PC-9 (cell line): ENCODE data around the gene MYO7B. TPM values are rescaled to one million over a fixed set of nuclear protein-coding genes. Genes with fewer than 3 reads are reported as not detected.
A peak's percentile ranks its signal among the peaks of the same experiment; 100 is the strongest.

Experiments
- BruUV-seq: library from RNA; stranded (reverse); fragments of 400-500 nt; replicated peaks from 2 replicates; lab custom pipeline; 2021; lab: Mats Ljungman, UMichigan
- CTCF ChIA-PET: fragments of 300-600 bp; sonication (Branson Sonifier 250); formaldehyde crosslinking; loops from one replicate; lab custom pipeline; 2022; ENCODE audit warnings: antibody characterized with exemption; lab: Charles Lee
- POLR2A ChIA-PET: fragments of 300-600 bp; sonication (Branson Sonifier 250); formaldehyde crosslinking; loops from one replicate; lab custom pipeline; 2022; ENCODE audit warnings: antibody characterized with exemption; ENCODE audit not compliant: unreplicated experiment; lab: Charles Lee
- DNase-seq, 2 experiments: peaks; one replicate each; pipeline versions ENCODE4 v3.0.0 to v3.0.0-alpha.2; 2015 to 2022; ENCODE audit warnings: mixed read lengths in 1 of 2
- H2AFZ ChIP-seq: fragments of 200-600 bp; sonication (generic); 2 replicates; pipeline ENCODE4 v1.8.1; 2017; ENCODE audit warnings: antibody characterized with exemption
- H3F3A ChIP-seq: fragments of 200-600 bp; sonication (generic); 2 replicates; pipeline ENCODE4 v1.8.1; 2017; ENCODE audit warnings: antibody characterized with exemption, mild to moderate bottlenecking, low read depth; ENCODE audit not compliant: insufficient read depth
- H3K27ac ChIP-seq: fragments of 200-600 bp; sonication (generic); 2 replicates; pipeline ENCODE4 v1.6.1; 2016; ENCODE audit warnings: mixed run types
- H3K27me3 ChIP-seq: fragments of 200-600 bp; sonication (generic); 2 replicates; pipeline ENCODE4 v1.6.1; 2016; ENCODE audit warnings: low read depth, mixed run types; ENCODE audit not compliant: insufficient read depth
- H3K36me3 ChIP-seq: fragments of 200-600 bp; sonication (generic); 2 replicates; pipeline ENCODE4 v1.6.1; 2016; ENCODE audit warnings: low read depth, mixed run types
- H3K4me1 ChIP-seq: fragments of 200-600 bp; sonication (generic); replicated peaks from 2 replicates; pipeline ENCODE4 v1.6.1; 2016; ENCODE audit warnings: mixed run types; ENCODE audit not compliant: insufficient read depth
- H3K4me2 ChIP-seq: fragments of 200-600 bp; sonication (generic); 2 replicates; pipeline ENCODE4 v1.6.1; 2017; ENCODE audit warnings: mixed run types
- H3K4me3 ChIP-seq: fragments of 200-600 bp; sonication (generic); 2 replicates; pipeline ENCODE4 v1.6.1; 2016; ENCODE audit warnings: mixed run types
- H3K79me2 ChIP-seq: fragments of 200-600 bp; sonication (generic); 2 replicates; pipeline ENCODE4 v1.6.1; 2017; ENCODE audit warnings: low read depth, mixed run types
- H3K9me2 ChIP-seq: fragments of 200-600 bp; sonication (generic); 2 replicates; pipeline ENCODE4 v1.8.1; 2017; ENCODE audit warnings: mild to moderate bottlenecking; ENCODE audit not compliant: insufficient read depth
- H3K9me3 ChIP-seq: fragments of 200-600 bp; sonication (generic); 2 replicates; pipeline ENCODE4 v1.8.1; 2016; ENCODE audit warnings: low read depth; ENCODE audit not compliant: insufficient read depth
- H4K20me1 ChIP-seq: fragments of 200-600 bp; sonication (generic); 2 replicates; pipeline ENCODE4 v1.8.1; 2017; ENCODE audit not compliant: insufficient read depth
- CTCF ChIP-seq: fragments of 200-600 bp; sonication (generic); conservative IDR thresholded peaks from 2 replicates; pipeline ENCODE4 v1.6.1; 2017; ENCODE audit warnings: mixed run types, antibody characterized with exemption, mild to moderate bottlenecking, moderate library complexity
- EZH2 ChIP-seq: fragments of 200-600 bp; sonication (generic); IDR thresholded peaks from 2 replicates; pipeline ENCODE4 v1.8.0; 2017; ENCODE audit warnings: antibody characterized with exemption, low read depth
- intact Hi-C: fragments of 100-400 bp; cut with micrococcal nuclease; formaldehyde crosslinking; loops from one replicate; pipeline ENCODE4 v1.10.0; 2022; ENCODE audit not compliant: unreplicated experiment
- total RNA-seq: library from RNA; stranded (reverse); gene quantifications from 2 replicates; pipeline ENCODE4 v1.2.3, GENCODE V29; 2021

Gene MYO7B
- total RNA-seq, 1 experiment from 2014 or later = not detected

- ChIA-PET CTCF (interaction anchor here (0.6 kb wide), 1 partner anchor 112 kb away, joined by 3 read pairs; no protein-coding TSS in a partner anchor), POLR2A (interaction anchor here (0.6 to 1.0 kb wide), 2 partner anchors 106 to 112 kb away, joined by 7 read pairs; no protein-coding TSS in a partner anchor)
- BruUV-seq = TSS peak; percentile 64
- H3K4me1 ChIP-seq = peaks cover 37% of the 10 kb centered on the region
- H3F3A ChIP-seq = peaks cover 27% of the 10 kb centered on the region
- H3K4me3 ChIP-seq = peak overlapping the region; percentile 88
- intact Hi-C loops = loop anchor here (1.0 to 10.0 kb wide), 4 partner anchors 124 to 779 kb away; partner anchors contain the start of genes SFT2D3 and WDR33
- H3K79me2 ChIP-seq = peaks cover 55% of the 10 kb centered on the region
- peak in 1 of 2 experiments; percentile 52 for DNase-seq
- H3K9me2 ChIP-seq = no peaks in the 10 kb centered on the region
- TF ChIP-seq CTCF (no peak), EZH2 (no peak)
- peak overlapping the region; percentile 93 for H3K4me2 ChIP-seq
- H3K27ac ChIP-seq = peak overlapping the region; percentile 97
- peak overlapping the region; percentile 89 for H2AFZ ChIP-seq
- H4K20me1 ChIP-seq = peaks cover 30% of the 10 kb centered on the region
- no peaks in the 10 kb centered on the region; the same call in 1 of the 2 replicates for H3K9me3 ChIP-seq
- peaks cover 33% of the 10 kb centered on the region for H3K36me3 ChIP-seq
- no peaks in the 10 kb centered on the region for H3K27me3 ChIP-seq
Measured at GRCh38 chr2:127525691-127526131, 9.8 kb upstream of the MYO7B start.

GRCh38 chr2:127526132-127527000 lies 9.1 kb upstream of the MYO7B start, which contains the start of gene IWS1:
Gene IWS1, minus strand, starts transcription at chr2:127526489. Its CDS starts 281 bp downstream, at chr2:127526208.
- H3K4me1 ChIP-seq = peaks cover 43% of the 10 kb centered on the region
- H4K20me1 ChIP-seq = peaks cover 23% of the 10 kb centered on the region
- CTCF ChIA-PET = interaction anchor here (0.6 to 0.8 kb wide), 3 partner anchors 24 to 112 kb away, joined by 3 to 4 read pairs (median 4); no protein-coding TSS in a partner anchor
- H3K27ac ChIP-seq = peak within 1 kb of the TSS; percentile 97
- H3K36me3 ChIP-seq = peaks cover 27% of the 10 kb centered on the region
- no peak; the same call in 1 of the 2 replicates for TF ChIP-seq CTCF
- no peaks in the 10 kb centered on the region; the same call in 1 of the 2 replicates for H3K9me3 ChIP-seq
- H3K79me2 ChIP-seq = peaks cover 48% of the 10 kb centered on the region
- H3K4me3 ChIP-seq = peak within 1 kb of the TSS; percentile 88
- no TSS peak for BruUV-seq
- POLR2A ChIA-PET = interaction anchor here (0.5 to 1.0 kb wide), 16 partner anchors 16 to 492 kb away, joined by 3 to 11 read pairs (median 4); partner anchors contain the start of genes ERCC3 and LIMS2
- H3K9me2 ChIP-seq = no peaks in the 10 kb centered on the region
- H2AFZ ChIP-seq = peak within 1 kb of the TSS; percentile 89
- H3K27me3 ChIP-seq = no peaks in the 10 kb centered on the region
- DNase-seq = peak; percentile 95
- intact Hi-C loops = loop anchor here (1.0 to 10.0 kb wide), 4 partner anchors 123 to 778 kb away; partner anchors contain the start of genes SFT2D3 and WDR33
- H3F3A ChIP-seq = peaks cover 31% of the 10 kb centered on the region
- peak within 1 kb of the TSS; percentile 93 for H3K4me2 ChIP-seq
